ENCODE results near the gene PTGR2. TPM values are rescaled to one million over a fixed set of nuclear protein-coding genes. Genes with fewer than 3 reads are reported as not detected.

PTGR2 gene
- total and polyA plus RNA-seq, 8 donors = 9.9 to 17.2 (median 11.2) TPM

GRCh38 chr14:73884438-73885190, 33.0 kb downstream of the PTGR2 start:
- Histone ChIP-seq H3K4me1 (peaks cover 16 to 31% of the 10 kb centered on the region in 2 donors), H3K9me3 (no peaks in the 10 kb centered on the region), H3K27me3 (no peaks in the 10 kb centered on the region), H3K27ac (no peak overlapping the region), H3K4me3 (no peak overlapping the region), H3K36me3 (no peaks in the 10 kb centered on the region)
- intact Hi-C loops (cut with DNase I) = no loop called here
- DNase-seq (no peak), ATAC-seq (no peak)
- TF ChIP-seq, protein P1, sequence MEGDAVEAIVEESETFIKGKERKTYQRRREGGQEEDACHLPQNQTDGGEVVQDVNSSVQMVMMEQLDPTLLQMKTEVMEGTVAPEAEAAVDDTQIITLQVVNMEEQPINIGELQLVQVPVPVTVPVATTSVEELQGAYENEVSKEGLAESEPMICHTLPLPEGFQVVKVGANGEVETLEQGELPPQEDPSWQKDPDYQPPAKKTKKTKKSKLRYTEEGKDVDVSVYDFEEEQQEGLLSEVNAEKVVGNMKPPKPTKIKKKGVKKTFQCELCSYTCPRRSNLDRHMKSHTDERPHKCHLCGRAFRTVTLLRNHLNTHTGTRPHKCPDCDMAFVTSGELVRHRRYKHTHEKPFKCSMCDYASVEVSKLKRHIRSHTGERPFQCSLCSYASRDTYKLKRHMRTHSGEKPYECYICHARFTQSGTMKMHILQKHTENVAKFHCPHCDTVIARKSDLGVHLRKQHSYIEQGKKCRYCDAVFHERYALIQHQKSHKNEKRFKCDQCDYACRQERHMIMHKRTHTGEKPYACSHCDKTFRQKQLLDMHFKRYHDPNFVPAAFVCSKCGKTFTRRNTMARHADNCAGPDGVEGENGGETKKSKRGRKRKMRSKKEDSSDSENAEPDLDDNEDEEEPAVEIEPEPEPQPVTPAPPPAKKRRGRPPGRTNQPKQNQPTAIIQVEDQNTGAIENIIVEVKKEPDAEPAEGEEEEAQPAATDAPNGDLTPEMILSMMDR (IDR thresholded peaks at IDR 0.05) = no peak

DNA sequence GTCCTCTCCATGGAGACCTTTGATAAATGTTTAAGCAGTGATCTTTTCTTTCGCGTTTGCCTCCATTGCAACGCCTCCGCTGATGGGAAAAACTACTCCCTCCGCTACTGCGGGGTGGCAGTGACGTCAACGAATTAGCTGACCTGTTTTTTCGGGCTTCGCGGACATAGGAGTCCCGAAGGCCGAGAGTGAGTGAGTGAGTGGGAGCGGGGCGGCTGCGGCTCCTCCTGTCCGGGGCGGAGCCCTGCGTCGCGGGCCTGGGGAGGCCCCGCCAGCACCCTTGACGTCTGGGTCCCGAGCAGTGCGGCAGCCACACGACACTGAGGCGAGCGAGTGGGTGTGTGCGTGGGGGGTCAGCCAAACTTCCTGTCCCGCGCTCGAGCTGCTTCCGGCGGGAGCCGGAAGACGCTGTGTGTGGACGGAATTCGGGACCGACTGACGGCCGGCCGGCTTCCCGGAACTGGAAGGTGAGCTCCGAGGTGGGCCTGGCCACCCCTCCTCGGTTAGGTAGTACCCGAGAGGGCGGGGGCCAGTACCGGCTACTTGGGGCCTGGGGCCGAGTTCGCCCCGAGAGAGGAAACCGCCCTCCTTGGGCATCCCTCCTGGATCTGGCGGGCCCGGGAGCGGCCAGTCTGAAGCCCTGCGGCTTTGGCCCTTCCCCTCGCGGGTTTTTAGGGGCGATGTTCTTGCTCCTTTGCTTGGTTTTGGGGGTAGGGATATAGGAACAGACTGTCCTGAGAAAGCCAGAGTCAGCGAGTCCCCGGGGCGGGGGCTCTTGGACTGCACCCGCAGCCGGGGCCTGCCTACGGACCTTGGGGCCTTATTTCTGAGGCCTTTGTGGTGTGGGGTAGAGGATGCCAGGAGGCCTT, 35.1 kb downstream of the PTGR2 start, which contains the start of gene ZNF410:
TSS of gene ZNF410 (plus strand) at position 411 of the 869 bp plus-strand sequence. CDS start 5,317 bp downstream, outside the sequence.
- TF ChIP-seq, protein P1 (IDR thresholded peaks at IDR 0.05) = no peak
- H3K9me3 ChIP-seq = no peaks in the 10 kb centered on the region
- H3K4me3 ChIP-seq = peak within 1 kb of the TSS; percentile 77 to 89
- peak within 1 kb of the TSS; percentile 93 to 96 for H3K27ac ChIP-seq
- H3K36me3 ChIP-seq = no peaks in the 10 kb centered on the region
- peak; percentile 99 for ATAC-seq
- H3K4me1 ChIP-seq = peaks cover 16 to 35% of the 10 kb centered on the region in 2 donors
- intact Hi-C loops (cut with DNase I) = no loop called here
- DNase-seq = peak; percentile 91 to 98 (median 96)
- H3K27me3 ChIP-seq = no peaks in the 10 kb centered on the region

- H3K27me3 ChIP-seq = no peaks in the 10 kb centered on the region
- TF ChIP-seq, protein P1 (IDR thresholded peaks at IDR 0.05) = no peak
- ATAC-seq = no peak
- peaks cover 16 to 35% of the 10 kb centered on the region in 2 donors for H3K4me1 ChIP-seq
- no peaks in the 10 kb centered on the region for H3K9me3 ChIP-seq
- DNase-seq = no peak
- H3K27ac ChIP-seq = peak overlapping the region; percentile 93 to 96
- intact Hi-C loops (cut with DNase I) = no loop called here
- H3K36me3 ChIP-seq = no peaks in the 10 kb centered on the region
- peak overlapping the region; percentile 77 to 89 for H3K4me3 ChIP-seq
These were observed 35.6 kb downstream of the PTGR2 start for GRCh38 chr14:73887318-73887616.

- Histone ChIP-seq H3K36me3 (peaks cover 0 to 5% of the 10 kb centered on the region in 2 donors), H3K27ac (peak overlapping the region; percentile 93 to 96), H3K9me3 (no peaks in the 10 kb centered on the region), H3K4me3 (peak overlapping the region; percentile 77 to 89), H3K4me1 (peaks cover 16 to 35% of the 10 kb centered on the region in 2 donors), H3K27me3 (no peaks in the 10 kb centered on the region)
- DNase-seq (no peak), ATAC-seq (no peak)
- TF ChIP-seq, protein P1 (IDR thresholded peaks at IDR 0.05) = no peak
- intact Hi-C loops (cut with DNase I) = no loop called here
These were observed 36.2 kb downstream of the PTGR2 start for GRCh38 chr14:73887694-73888459.
